Fibroblast of skin of left biceps (primary cell): Measurements from ENCODE around the gene DISC1.

Experiments used
- DNase-seq, 2 experiments: peaks; one replicate each; pipeline ENCODE4 v3.0.0-alpha.2; 2013; ENCODE audit warnings: low read depth in 2 of 2

Gene DISC1

GRCh38 chr1:232040260-232040659, 413.7 kb downstream of the DISC1 start:
- no peak for DNase-seq

GRCh38 chr1:232044728-232045127, 418.1 kb downstream of the DISC1 start:
- no peak for DNase-seq

- DNase-seq: no peak
Measured at GRCh38 chr1:232045139-232045994, 418.8 kb downstream of the DISC1 start.

- no peak for DNase-seq
Measured at GRCh38 chr1:232046451-232047306, 420.1 kb downstream of the DISC1 start.

- DNase-seq: no peak
Measured at GRCh38 chr1:232047473-232047872, 420.9 kb downstream of the DISC1 start.

DNA sequence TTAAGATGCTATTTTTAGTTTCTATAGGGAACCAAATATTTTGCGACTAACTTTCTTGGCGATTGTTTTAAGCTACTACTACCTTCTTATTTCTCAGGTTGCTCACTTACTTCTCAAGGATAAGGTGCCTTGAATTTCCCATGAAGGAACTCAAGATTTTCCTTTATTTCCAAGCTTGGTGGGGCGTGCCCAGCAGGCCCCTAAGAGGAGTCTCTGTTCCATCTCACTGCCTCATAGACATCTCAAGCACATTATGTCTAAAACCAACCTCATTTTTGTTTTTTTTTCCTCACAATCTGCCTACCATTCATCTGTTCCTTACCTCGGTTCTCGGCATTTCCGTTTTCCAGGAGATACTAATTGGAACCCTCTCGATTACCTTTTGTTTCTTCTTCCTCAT, 421.9 kb downstream of the DISC1 start:
- no peak for DNase-seq

DNA sequence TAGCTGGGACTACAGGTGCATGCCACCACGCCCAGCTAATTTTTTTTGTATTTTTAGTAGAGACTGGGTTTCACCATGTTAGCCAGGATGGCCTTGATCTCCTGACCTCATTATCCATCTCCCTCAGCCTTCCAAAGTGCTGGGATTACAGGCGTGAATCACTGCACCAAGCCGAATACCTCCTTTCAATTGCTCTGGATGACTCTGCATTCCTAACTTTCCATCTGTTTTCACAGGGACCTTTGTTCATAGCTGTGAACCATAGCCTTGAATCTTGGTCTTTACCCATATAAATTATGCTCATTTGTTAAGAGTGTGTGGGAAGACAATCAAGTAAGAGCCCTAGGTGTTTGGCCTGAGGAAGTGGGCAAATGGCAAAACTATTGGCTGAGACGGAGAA, 422.7 kb downstream of the DISC1 start:
- DNase-seq: no peak

GRCh38 chr1:232057217-232057895, 430.8 kb downstream of the DISC1 start:
- DNase-seq: no peak

DNA sequence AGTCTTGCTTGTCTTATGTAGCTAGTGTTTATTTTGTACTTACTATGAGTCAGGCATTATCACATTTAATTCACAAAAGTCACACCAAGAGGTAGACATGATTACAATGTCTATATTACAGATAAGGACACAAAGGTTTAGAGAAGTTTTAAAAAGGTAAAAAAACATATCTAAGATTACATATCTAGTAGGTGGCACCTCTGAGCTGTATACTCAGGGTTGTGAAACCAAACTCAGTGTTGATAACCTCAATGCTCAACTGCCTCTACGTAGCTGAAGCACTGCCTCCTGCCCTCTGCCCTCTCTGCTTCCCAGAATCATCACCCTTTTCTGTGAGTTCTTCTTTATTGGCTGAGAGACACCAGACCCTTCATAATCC, 431.3 kb downstream of the DISC1 start:
- no peak for DNase-seq

DNA sequence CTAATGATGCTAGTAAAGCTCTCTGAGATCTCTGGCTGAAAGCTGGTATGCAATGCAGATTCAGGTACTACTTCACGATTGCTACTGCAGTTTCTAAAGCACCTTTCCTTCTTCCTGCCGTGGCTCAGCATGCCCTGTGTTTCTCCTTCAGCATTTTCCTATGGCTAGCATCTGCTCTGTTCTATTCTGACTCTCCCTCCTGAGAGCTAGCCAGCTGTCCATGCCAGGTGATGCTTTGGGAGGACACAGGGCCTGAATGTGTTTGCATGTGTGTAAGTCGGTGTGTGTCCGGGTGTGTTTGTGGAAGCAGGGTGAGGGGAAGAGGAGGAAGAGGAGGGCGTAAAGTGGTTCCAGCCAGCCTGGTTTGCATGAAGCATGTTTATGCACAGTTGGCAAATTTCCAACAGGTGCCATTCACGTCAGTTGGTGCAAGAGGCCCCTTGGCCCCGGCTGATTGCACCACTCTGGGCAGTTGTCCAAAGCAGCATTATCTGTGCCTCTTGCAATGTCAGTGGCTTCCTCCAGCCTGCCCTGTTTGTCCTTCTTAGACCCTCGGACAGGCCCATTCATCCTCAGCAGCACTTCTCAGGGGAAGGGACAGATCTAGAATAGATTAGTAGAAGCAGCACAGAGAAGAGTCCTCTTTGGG, 433.3 kb downstream of the DISC1 start:
- DNase-seq: no peak

GRCh38 chr1:232062967-232063366, 436.4 kb downstream of the DISC1 start:
- DNase-seq: no peak

GRCh38 chr1:232066521-232066920, 439.9 kb downstream of the DISC1 start:
- no peak for DNase-seq

GRCh38 chr1:232074265-232074664, 447.7 kb downstream of the DISC1 start:
- no peak for DNase-seq

- no peak for DNase-seq
Measured at GRCh38 chr1:232077809-232078208, 451.2 kb downstream of the DISC1 start.

GRCh38 chr1:232084584-232085223, 458.1 kb downstream of the DISC1 start:
- no peak for DNase-seq

DNA sequence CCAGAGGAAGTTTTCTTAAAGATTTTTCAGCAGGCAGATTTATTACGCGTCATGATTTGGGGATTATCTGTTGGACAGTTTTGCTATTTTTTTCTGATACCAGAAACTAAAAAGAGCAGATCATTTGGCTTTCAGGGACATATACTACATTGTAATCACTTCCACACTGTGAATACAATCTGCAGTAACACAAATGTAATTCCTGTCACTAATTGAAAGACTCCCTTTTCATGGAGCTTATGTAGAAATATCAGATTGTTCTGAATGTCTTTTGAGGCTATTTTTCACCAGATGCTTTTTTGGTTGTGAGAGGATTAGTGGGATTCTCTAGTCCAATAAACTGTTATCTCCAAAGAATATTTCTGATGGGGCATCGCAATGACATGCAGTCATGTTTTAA, 464.2 kb downstream of the DISC1 start:
- DNase-seq: no peak
